Duodenal mucosa (tissue), 2 donors: ENCODE results near the gene ALDH3B1.
A peak's percentile ranks its signal among the peaks of the same experiment; 100 is the strongest.

ENCODE experiments used
- H3K27ac ChIP-seq: one replicate; pipeline ENCODE4 v1.7.0; 2013; ENCODE audit warnings: low read depth, low read length
- H3K27me3 ChIP-seq, 2 donors: one replicate each; pipeline ENCODE4 v1.7.0; 2013; ENCODE audit warnings: low read length in 2 of 2, control low read depth in 1 of 2; ENCODE audit not compliant: insufficient read depth in 2 of 2, control insufficient read depth in 1 of 2
- H3K36me3 ChIP-seq, 2 donors: one replicate each; pipeline ENCODE4 v1.7.0; 2013; ENCODE audit warnings: low read length in 2 of 2, control low read depth in 1 of 2; ENCODE audit not compliant: insufficient read depth in 2 of 2, control insufficient read depth in 1 of 2
- H3K4me1 ChIP-seq, 2 donors: one replicate each; pipeline ENCODE4 v1.7.0; 2013; ENCODE audit warnings: low read length in 2 of 2, control low read depth in 1 of 2; ENCODE audit not compliant: insufficient read depth in 2 of 2, control insufficient read depth in 1 of 2
- H3K4me3 ChIP-seq, 2 donors: one replicate each; pipeline ENCODE4 v1.7.0; 2013; ENCODE audit warnings: low read length in 2 of 2, low read depth in 1 of 2
- H3K9ac ChIP-seq, 2 donors: one replicate each; pipeline ENCODE4 v1.7.0; 2013; ENCODE audit warnings: low read length in 2 of 2, low read depth in 1 of 2
- H3K9me3 ChIP-seq, 2 donors: one replicate each; pipeline ENCODE4 v1.7.0; 2013; ENCODE audit warnings: low read length in 2 of 2, control low read depth in 1 of 2; ENCODE audit not compliant: control insufficient read depth in 1 of 2

ALDH3B1 gene

GRCh38 chr11:67998150-67999045 lies 11.7 kb upstream of the ALDH3B1 start:
- peak overlapping the region in 1 of 2 donors; percentile 66 for H3K9ac ChIP-seq
- H3K4me1 ChIP-seq, result peaks cover 24 to 40% of the 10 kb centered on the region in 2 donors
- no peak overlapping the region for H3K4me3 ChIP-seq
- H3K27ac ChIP-seq, result no peak overlapping the region
- H3K36me3 ChIP-seq, result peaks cover 0 to 6% of the 10 kb centered on the region in 2 donors
- no peaks in the 10 kb centered on the region for H3K27me3 ChIP-seq
- no peaks in the 10 kb centered on the region for H3K9me3 ChIP-seq

GRCh38 chr11:67999201-67999629 lies 10.9 kb upstream of the ALDH3B1 start:
- H3K4me1 ChIP-seq, result peaks cover 25 to 40% of the 10 kb centered on the region in 2 donors
- no peaks in the 10 kb centered on the region for H3K9me3 ChIP-seq
- H3K27me3 ChIP-seq, result no peaks in the 10 kb centered on the region
- H3K4me3 ChIP-seq, result no peak overlapping the region
- H3K27ac ChIP-seq, result no peak overlapping the region
- H3K9ac ChIP-seq, result no peak overlapping the region
- H3K36me3 ChIP-seq, result peaks cover 0 to 6% of the 10 kb centered on the region in 2 donors

GRCh38 chr11:67999704-68000103 lies 10.4 kb upstream of the ALDH3B1 start:
- Histone ChIP-seq H3K4me1 (peaks cover 30 to 43% of the 10 kb centered on the region in 2 donors), H3K9ac (no peak overlapping the region), H3K36me3 (peaks cover 0 to 6% of the 10 kb centered on the region in 2 donors), H3K9me3 (no peaks in the 10 kb centered on the region), H3K4me3 (no peak overlapping the region), H3K27me3 (no peaks in the 10 kb centered on the region), H3K27ac (no peak overlapping the region)

DNA sequence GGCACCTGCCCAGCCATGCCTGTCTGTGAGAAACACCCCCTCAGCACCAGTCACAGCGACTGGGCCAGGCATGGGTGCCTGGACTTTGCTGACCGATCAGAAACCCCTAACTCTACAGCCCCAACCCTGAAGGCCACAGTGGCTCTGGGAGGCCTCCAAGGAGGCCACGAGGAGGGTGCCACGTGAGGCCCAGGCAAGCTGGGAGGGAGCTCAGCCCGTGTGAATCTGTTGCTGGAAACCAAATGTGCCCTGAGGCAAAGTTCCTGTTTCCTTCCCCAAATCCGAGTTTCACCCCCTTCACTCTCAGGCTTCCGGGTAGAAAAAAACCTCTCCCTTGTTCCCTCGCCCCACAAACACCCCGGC lies 7.6 kb upstream of the ALDH3B1 start:
- H3K9ac ChIP-seq, result peak overlapping the region in 1 of 2 donors; percentile 60
- H3K27ac ChIP-seq, result no peak overlapping the region
- no peaks in the 10 kb centered on the region for H3K27me3 ChIP-seq
- H3K9me3 ChIP-seq, result no peaks in the 10 kb centered on the region
- H3K36me3 ChIP-seq, result no peaks in the 10 kb centered on the region
- H3K4me3 ChIP-seq, result peak overlapping the region; percentile 63 to 69
- peaks cover 15 to 37% of the 10 kb centered on the region in 2 donors for H3K4me1 ChIP-seq

DNA sequence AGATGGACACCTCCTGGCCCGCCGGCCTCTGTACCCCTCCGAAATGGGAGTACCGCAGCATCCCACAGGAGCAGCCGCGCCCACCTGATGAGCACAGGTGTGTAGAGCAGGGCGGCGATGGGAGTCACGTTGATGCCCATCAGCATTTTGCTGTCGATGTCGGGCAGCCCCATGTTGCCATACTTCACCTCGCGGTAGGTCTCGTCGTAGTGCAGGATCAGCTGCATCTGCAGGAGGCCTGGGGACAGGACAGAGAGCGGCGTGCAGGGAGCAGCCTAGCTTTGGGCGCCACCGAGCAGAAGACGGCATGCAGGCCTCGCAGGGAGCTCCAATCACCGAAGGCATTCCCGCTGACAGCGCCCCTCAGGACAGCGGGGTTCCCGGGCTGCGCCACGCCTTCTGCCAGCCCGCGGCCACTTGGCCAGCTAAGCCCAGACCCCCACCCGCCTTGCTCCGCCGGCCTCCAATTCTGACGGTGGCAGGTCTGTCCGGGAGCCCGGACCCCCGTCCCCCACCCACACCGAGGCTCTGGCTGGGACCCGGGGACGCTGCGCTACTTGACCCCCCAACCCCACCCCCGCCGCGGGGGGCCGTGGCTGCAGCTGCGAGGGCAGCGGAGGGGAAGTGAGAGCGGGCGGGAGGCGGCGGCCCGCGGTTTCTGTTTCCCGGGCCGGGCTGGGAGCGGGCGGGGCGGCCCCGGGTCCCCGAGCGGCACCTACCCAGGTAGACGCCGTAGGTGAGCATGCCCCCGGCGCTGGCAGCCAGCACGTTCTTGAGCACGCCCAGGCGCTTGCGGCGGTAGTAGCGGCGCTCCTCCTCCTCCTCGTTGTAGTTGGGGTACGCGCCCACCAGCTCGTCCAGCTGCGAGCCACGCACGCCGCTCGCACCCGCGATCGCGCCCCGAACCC lies 6.9 kb upstream of the ALDH3B1 start:
- peak overlapping the region; percentile 63 to 69 for H3K4me3 ChIP-seq
- peaks cover 19 to 36% of the 10 kb centered on the region in 2 donors for H3K4me1 ChIP-seq
- no peaks in the 10 kb centered on the region for H3K9me3 ChIP-seq
- H3K27me3 ChIP-seq, result no peaks in the 10 kb centered on the region
- H3K27ac ChIP-seq, result peak overlapping the region; percentile 32
- peak overlapping the region in 1 of 2 donors; percentile 60 for H3K9ac ChIP-seq
- no peaks in the 10 kb centered on the region for H3K36me3 ChIP-seq

DNA sequence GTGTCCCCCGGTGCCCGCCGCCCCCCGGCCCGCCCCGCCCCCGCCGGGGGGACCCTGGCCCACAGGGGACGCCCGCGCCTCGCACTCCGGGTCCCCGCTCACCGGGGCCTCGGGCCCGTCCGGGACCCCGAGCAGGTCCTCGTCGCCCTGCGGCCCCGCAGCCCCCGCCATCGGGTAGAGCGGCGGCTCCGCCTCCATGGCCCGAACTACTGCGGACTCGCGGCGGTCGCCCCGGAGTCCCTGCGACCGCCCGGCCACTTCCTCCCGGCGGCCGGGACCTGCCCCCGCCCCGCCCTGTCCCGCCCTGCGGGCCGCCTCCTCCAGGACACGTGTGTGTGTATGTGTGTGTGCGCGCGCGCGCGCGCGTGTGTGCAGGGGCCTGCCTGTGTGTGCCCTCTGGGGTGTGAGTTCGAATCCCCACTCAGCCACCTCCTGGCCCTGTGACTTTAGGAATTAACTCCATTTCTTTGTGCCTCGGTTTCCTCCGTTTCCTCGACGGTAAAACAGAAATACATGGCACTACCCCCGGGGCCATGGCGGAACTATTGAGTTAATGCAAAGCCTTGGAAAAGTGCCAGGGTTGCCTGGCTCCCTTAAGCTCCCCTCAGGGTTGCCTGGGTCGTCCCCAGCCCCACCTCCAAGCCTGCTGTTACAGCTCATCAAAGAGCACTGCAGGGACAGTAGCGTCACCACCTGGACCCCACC lies 6.1 kb upstream of the ALDH3B1 start, which contains the start of gene UNC93B1:
Gene UNC93B1, minus strand, starts transcription at position 252 of the 705 bp plus-strand sequence. Its CDS starts 54 bp downstream, at position 198.
- H3K36me3 ChIP-seq, result no peaks in the 10 kb centered on the region
- H3K27ac ChIP-seq, result peak within 1 kb of the TSS; percentile 32
- H3K4me3 ChIP-seq, result peak within 1 kb of the TSS; percentile 63 to 69
- H3K4me1 ChIP-seq, result peaks cover 28 to 38% of the 10 kb centered on the region in 2 donors
- H3K9ac ChIP-seq, result peak within 1 kb of the TSS in 1 of 2 donors; percentile 60
- H3K9me3 ChIP-seq, result no peaks in the 10 kb centered on the region
- no peaks in the 10 kb centered on the region for H3K27me3 ChIP-seq

DNA sequence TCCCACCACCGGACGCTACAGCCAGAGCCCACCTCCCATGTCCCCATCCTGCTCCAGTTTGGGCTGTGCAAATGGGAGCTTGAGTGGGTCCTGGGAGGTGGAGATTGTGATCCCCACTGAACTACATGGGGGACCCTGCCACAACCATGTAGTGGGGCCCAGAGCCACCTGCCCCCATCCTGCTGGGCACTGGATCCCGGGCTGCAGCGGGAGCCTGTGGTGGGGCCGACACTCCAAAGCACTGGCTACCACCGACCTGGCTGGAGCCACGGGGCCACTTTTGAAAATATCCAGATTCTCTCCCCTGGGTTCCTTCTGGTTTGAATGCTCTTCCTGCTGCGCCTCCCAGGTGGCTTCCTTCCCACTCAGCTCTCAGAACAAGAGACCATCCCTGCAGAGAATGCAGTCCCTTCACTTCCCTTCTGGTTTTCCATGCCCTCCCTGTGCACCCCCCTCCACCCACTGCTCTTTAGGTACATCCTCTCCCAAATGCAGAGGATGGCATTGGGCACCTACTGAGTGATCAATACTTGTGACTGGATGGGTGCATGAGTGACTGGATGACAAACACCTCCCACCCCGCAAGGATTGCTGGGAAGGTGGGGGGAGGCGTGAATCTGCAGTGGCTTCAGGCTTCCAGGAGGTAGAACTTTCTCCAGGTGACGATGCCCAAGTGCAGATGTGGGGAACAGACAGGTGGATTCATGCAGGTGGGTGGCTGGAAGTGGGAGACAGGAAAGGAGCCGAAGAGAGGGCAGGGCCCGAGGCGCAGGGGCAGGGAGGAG lies 5.4 kb upstream of the ALDH3B1 start:
- H3K27me3 ChIP-seq, result no peaks in the 10 kb centered on the region
- no peak overlapping the region for H3K27ac ChIP-seq
- peaks cover 35 to 43% of the 10 kb centered on the region in 2 donors for H3K4me1 ChIP-seq
- peak overlapping the region in 1 of 2 donors; percentile 4 for H3K9ac ChIP-seq
- no peaks in the 10 kb centered on the region for H3K9me3 ChIP-seq
- no peaks in the 10 kb centered on the region for H3K36me3 ChIP-seq
- peak overlapping the region; percentile 31 to 63 for H3K4me3 ChIP-seq

- Histone ChIP-seq H3K27ac (no peak overlapping the region), H3K4me3 (no peak overlapping the region), H3K27me3 (no peaks in the 10 kb centered on the region), H3K9ac (no peak overlapping the region), H3K9me3 (no peaks in the 10 kb centered on the region), H3K36me3 (no peaks in the 10 kb centered on the region), H3K4me1 (peaks cover 45 to 62% of the 10 kb centered on the region in 2 donors)
Measured at GRCh38 chr11:68006606-68007166, 3.4 kb upstream of the ALDH3B1 start.
